NCI-H524 (cell line): ENCODE measurements around the gene SIRT3.

Source experiments
- DNase-seq, 2 experiments: peaks; one replicate each; lab custom pipeline; 2025; lab: John Stamatoyannopoulos, UW

The SIRT3 gene

DNA sequence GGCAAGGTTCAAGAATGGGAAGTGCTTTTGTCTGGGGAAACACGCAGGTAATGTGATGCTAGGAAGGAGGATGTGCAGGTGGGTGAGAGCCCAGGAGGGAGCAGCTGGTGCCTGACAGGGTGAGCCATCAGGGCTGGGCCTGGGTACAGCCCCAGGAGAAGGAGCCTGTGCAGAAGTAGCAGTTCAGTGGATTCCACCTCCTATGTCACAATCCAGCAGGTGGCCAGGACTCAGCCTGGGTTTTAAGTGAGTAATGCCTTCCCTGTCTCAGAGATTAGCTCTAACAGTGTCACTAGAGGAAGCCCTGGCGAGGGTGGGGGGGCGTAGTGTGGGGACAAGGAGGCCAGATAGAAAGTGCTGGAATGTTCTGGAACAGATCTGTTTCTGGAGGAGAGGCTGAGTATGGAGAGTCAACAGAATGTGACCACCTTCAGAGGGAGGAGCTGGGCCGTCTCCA, 20.5 kb downstream of the SIRT3 start:
- DNase-seq: no peak

GRCh38 chr11:214083-214482, 22.1 kb downstream of the SIRT3 start:
- DNase-seq: no peak

GRCh38 chr11:213111-213510, 23.0 kb downstream of the SIRT3 start:
- no peak for DNase-seq

DNA sequence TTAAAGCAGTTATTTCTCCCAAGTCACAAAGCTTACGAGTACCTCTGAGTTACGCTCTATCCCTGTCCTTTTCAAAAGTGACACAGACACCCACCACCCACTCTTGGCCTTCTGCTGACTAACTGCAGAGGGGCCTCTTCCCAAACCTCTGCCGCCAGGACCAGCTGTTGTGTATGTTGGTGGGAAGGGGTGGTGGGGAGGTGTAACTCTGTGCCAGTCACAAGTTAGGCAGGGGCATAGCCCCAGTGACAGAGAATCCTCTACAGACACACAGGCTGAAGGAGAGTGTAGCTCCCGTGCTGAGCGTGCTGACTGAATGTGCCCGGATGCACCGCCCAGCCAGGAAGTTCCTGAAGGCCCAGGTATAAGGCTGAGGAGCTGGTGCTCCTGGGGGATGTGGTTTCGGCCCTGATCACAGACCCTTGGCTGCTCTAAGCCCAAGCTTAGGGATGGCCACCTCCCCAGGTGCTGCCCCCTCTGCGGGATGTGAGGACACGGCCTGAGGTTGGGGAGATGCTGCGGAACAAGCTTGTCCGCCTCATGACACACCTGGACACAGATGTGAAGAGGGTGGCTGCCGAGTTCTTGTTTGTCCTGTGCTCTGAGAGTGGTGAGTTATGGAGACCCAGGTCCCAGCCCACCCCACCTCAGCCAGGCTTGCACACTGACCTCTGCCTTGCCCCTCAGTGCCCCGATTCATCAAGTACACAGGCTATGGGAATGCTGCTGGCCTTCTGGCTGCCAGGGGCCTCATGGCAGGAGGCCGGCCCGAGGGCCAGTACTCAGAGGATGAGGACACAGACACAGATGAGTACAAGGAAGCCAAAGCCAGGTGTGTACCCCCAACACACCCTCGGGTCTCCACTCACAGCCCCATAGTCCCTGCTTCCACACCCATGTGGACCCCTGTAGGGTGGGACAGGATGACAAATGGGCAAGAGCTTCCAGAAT, 23.7 kb downstream of the SIRT3 start:
- DNase-seq: no peak

DNA sequence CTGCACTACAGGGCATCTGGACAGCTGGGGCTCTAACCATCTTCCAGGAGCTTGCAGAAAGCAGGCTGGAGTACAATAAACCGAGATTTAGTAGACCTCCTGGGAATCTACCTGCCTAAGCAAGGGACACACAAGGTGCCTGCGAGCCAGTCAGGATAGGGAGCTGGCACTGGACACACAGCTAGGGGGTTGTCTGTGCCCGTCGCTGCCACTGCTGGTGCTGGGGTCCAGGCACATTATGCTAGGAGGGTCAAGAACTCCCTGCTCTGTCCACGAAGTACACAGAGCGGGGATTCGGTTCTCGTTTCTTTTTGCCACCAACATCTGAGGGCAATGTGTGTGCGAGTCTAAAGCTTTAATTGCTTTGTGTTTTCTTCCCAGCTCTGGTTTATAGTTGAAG, 24.4 kb downstream of the SIRT3 start:
- no peak for DNase-seq

DNA sequence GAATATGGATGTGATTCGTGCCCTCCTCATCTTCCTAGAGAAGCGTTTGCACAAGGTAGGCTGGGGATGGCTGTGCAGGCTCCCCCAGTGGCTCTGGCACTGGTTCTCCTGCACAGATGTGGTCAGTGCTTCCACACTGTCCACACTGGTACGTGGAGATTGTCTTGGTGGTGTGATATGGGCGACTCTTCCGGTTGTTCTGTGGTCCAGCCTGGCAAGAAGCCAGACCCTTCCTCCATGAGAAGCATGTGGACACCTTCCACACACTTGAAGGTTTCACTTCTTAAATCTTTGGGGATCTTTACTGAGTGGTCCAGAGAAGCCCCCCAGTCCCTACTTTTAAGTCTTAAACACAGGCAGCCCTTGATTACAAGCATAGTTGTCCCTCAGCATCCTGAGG, 24.8 kb downstream of the SIRT3 start:
- DNase-seq: no peak

DNA sequence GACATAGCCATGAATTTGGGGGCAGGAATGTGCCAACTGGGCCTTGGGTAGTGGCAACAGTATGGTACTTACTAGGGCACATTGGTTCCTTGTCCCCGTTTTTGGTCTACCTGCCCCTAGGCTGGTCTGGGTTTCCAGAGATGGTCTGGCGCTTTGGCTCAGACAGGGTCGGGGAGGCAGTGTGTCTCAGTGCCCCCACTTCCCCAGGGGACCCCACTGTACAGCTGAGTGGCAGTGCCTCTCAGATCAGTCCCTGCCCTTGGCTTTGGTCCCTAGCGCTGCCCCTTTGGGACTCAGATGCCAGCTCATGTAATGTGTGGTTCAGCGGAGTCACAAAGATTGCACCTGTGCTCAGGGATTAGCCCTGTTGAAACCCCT, 25.4 kb downstream of the SIRT3 start:
- no peak for DNase-seq

DNA sequence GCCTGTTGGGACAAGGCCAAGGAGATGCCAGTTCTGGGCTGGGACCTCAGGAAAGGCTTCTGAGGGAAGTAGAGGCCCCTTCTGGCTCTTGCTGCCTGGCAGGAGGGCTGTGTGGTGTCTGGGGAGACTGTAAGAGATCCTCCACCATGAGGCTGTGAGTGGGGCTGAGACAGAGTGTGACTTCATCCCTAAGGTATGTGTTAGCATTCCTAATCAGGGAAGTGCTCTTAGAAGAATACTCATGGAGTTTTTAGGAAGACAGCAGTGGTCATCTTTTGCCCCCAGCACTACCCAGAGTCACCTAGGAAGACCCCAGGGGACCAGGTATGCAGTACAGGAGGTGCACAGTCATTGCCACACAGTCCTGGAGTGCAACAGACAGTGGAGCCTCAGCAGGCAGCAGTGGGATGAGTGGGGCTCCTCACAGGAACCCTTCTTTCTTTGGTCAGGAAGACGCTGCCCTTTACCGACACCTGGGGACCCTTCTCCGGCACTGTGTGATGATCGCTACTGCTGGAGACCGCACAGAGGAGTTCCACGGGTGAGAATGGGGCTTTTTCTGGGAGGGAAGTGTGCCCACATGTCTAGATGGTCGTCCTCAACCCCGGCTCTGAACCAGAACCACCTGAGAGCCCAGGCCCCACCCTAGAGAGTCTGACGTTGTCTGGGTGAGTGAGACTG, 25.9 kb downstream of the SIRT3 start:
- no peak for DNase-seq

- no peak for DNase-seq
Measured at GRCh38 chr11:209275-210121, 26.6 kb downstream of the SIRT3 start.

DNA sequence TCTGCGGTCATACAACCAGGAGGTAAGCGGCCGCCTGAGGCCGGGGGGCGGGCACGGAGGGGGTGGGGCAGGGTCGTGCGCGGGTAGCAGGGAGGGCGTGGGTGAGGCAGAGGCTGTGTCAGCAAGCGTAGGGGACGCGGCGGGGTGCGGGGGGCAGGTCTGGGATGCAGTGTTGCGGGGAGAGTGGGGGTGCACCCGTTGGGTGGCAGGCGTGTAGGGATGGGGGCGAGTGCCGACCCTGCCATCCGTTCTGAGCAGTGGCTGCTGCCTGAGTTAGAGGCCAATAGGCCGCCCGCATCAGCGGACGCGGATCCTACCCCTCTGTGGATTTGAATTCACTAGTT, 27.3 kb downstream of the SIRT3 start:
- no peak for DNase-seq

DNA sequence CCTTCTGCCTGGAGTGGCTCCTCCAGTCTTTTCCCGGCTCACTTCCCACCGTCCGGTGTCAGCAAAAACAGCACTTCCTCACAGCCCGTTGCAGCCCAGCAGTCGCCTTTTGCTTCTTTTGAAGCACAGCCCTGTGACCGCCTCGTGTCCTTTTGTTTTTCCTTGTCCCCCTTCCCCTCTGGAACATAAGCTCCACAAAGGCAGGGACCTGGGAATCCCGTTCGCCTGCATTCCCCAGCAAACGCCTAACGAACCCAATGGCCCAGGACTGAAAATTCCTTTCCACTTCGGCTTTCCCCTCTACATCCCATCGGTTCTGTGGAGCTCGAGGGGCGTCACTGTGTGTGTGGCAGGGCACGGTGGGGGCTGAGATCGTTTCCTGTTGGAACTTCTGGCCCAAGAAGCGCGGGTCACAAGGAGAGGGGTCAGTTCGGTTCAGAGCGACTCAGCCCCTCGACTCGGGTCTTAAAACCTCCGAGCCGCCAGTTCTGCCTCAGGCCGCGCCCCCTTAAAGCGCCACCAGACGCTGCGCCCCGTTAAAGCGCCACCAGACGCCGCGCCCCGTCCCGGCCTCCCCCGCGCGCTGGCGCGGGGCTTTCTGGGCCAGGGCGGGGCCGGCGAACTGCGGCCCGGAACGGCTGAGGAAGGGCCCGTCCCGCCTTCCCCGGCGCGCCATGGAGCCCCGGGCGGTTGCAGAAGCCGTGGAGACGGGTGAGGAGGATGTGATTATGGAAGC, 27.8 kb downstream of the SIRT3 start:
- peak; percentile 29 to 55 for DNase-seq

GRCh38 chr11:207863-208180, 28.3 kb downstream of the SIRT3 start:
- no peak for DNase-seq

- DNase-seq: peak; percentile 91 to 93
Measured at GRCh38 chr11:207208-207862, 28.8 kb downstream of the SIRT3 start, which contains the start of the genes BET1L and RIC8A. TSS of gene BET1L (minus strand) at chr11:207399. CDS start at chr11:207321, 78 bp downstream. TSS of gene RIC8A (plus strand) at chr11:207708. CDS start at chr11:208855, 1,147 bp downstream.

- no peak for DNase-seq
Measured at GRCh38 chr11:206526-207207, 29.5 kb downstream of the SIRT3 start.

DNA sequence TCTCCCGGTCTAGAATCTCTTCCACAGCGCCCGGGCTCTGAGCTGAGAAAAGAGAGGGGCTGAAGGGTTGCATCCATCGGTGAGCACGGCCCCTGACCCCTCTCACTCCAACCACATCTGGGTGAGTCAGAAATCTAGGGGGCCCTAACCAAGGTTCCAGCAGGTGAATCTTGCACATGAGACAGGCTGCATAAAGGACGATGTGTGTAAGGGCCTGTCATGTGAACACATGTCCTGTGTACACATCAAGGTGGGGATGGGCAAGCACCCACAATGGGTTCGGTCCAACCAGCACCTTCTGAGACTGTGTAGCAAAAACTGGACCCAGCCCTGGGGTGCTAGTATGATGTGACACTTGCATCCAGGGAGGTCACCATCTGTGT, 30.1 kb downstream of the SIRT3 start:
- no peak for DNase-seq

- DNase-seq: no peak
Measured at GRCh38 chr11:205221-206001, 30.7 kb downstream of the SIRT3 start.

- no peak for DNase-seq
Measured at GRCh38 chr11:204587-205109, 31.5 kb downstream of the SIRT3 start.

DNA sequence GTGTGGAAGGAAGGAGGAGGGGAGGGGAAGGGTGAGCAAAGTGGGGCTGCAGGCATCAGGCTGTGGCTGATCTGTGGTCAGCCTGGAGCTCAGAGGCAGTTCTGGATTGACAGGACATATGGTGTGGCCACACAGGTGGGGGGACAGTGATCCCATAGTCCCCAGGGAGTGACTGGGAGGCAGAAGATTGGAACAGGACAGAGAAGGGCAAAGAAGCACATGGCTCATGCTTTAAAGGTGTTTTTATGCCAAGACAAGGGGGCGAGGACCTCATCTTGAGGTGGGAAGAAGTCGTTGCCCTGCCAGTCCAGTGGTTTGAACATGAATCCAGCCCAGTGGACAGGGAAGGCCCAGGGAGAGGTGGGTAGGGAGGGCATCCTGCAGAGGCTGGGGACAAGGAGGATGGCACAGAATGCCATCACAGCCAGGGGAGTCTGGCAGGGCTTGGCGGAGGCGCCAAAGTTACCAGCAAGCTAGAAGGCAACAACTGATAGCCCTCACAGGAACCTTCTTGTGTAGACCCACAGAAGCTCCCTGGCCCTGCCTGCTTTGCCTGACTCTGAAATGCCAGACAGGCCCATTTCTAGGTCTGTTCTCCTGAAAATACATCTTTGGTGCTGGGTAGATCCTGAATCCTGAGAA, 32.1 kb downstream of the SIRT3 start:
- no peak for DNase-seq
